Measurements from ENCODE around the gene CCDC47. TPM values are rescaled to one million over a fixed set of nuclear protein-coding genes. Genes with fewer than 3 reads are reported as not detected.

CCDC47 gene
- total RNA-seq, 2 experiments from 2014 or later = 91.6 to 93.5 TPM

- peak; percentile 74 for DNase-seq
- Mint-ChIP-seq H3K36me3 (peaks cover 54% of the 10 kb centered on the region), H3K9me3 (no peaks in the 10 kb centered on the region), H3K4me3 (peak overlapping the region; percentile 89), H3K27ac (peak overlapping the region; percentile 97), H3K4me1 (peaks cover 61% of the 10 kb centered on the region), H3K27me3 (no peaks in the 10 kb centered on the region)
Observed at GRCh38 chr17:63700528-63701455, 72.6 kb downstream of the CCDC47 start.

GRCh38 chr17:63699638-63700527, 73.5 kb downstream of the CCDC47 start, which contains the start of gene LIMD2:
LIMD2 (minus strand) TSS chr17:63700125; CDS start chr17:63699298, 827 bp downstream.
- peak within 1 kb of the TSS; percentile 97 for H3K27ac Mint-ChIP-seq
- H3K9me3 Mint-ChIP-seq = no peaks in the 10 kb centered on the region
- no peaks in the 10 kb centered on the region for H3K27me3 Mint-ChIP-seq
- H3K4me3 Mint-ChIP-seq = peak within 1 kb of the TSS; percentile 91
- peak; percentile 84 for DNase-seq
- H3K4me1 Mint-ChIP-seq = peaks cover 62% of the 10 kb centered on the region
- H3K36me3 Mint-ChIP-seq = peaks cover 59% of the 10 kb centered on the region

- Mint-ChIP-seq H3K4me1 (peaks cover 66% of the 10 kb centered on the region), H3K9me3 (no peaks in the 10 kb centered on the region), H3K36me3 (peaks cover 61% of the 10 kb centered on the region), H3K4me3 (peak overlapping the region; percentile 91), H3K27ac (peak overlapping the region; percentile 94), H3K27me3 (no peaks in the 10 kb centered on the region)
- peak; percentile 86 for DNase-seq
Observed at GRCh38 chr17:63698886-63699637, 74.3 kb downstream of the CCDC47 start.

- Mint-ChIP-seq H3K9me3 (no peaks in the 10 kb centered on the region), H3K36me3 (peaks cover 55% of the 10 kb centered on the region), H3K27me3 (no peaks in the 10 kb centered on the region), H3K27ac (peak overlapping the region; percentile 94), H3K4me1 (peaks cover 65% of the 10 kb centered on the region), H3K4me3 (peak overlapping the region; percentile 91)
- peak; percentile 47 for DNase-seq
Observed at GRCh38 chr17:63698381-63698885, 75.0 kb downstream of the CCDC47 start.

- Mint-ChIP-seq H3K4me1 (peaks cover 65% of the 10 kb centered on the region), H3K4me3 (peak overlapping the region; percentile 91), H3K9me3 (no peaks in the 10 kb centered on the region), H3K36me3 (peaks cover 50% of the 10 kb centered on the region), H3K27ac (peak overlapping the region; percentile 94), H3K27me3 (no peaks in the 10 kb centered on the region)
- DNase-seq = peak; percentile 80
Observed at GRCh38 chr17:63697341-63698286, 75.8 kb downstream of the CCDC47 start.

- H3K4me3 Mint-ChIP-seq = peak overlapping the region; percentile 91
- DNase-seq = peak; percentile 49
- peak overlapping the region; percentile 94 for H3K27ac Mint-ChIP-seq
- H3K9me3 Mint-ChIP-seq = no peaks in the 10 kb centered on the region
- no peaks in the 10 kb centered on the region for H3K27me3 Mint-ChIP-seq
- H3K4me1 Mint-ChIP-seq = peaks cover 57% of the 10 kb centered on the region
- peaks cover 41% of the 10 kb centered on the region for H3K36me3 Mint-ChIP-seq
Observed at GRCh38 chr17:63696381-63696961, 76.9 kb downstream of the CCDC47 start.

GRCh38 chr17:63695889-63696288, 77.5 kb downstream of the CCDC47 start:
- Mint-ChIP-seq H3K4me1 (peaks cover 55% of the 10 kb centered on the region), H3K27me3 (no peaks in the 10 kb centered on the region), H3K4me3 (peak overlapping the region; percentile 91), H3K27ac (peak overlapping the region; percentile 94), H3K36me3 (peaks cover 36% of the 10 kb centered on the region), H3K9me3 (no peaks in the 10 kb centered on the region)
- DNase-seq = no peak

Other genes starting within 250 kb of the CCDC47 start
- 10 to 100 TPM; 92.1 to 95.1 TPM for gene DCAF7, start 223.1 kb downstream of the CCDC47 start, total RNA-seq
- 10 to 100 TPM; 38.3 to 39.6 TPM for gene TACO1, start 172.7 kb downstream of the CCDC47 start, total RNA-seq
- 10 to 100 TPM; 20.1 to 20.8 TPM for gene MAP3K3, start 151.2 kb downstream of the CCDC47 start, total RNA-seq
- gene LIMD2, start 73.5 kb downstream of the CCDC47 start, total RNA-seq = 100 to 1,000 TPM; 173 to 179 TPM
- gene STRADA, start 31.8 kb downstream of the CCDC47 start, total RNA-seq = 10 to 100 TPM; 39.1 to 40.9 TPM
- gene DDX42, start 573 bp upstream of the CCDC47 start, total RNA-seq = 100 to 1,000 TPM; 105 to 107 TPM
- 100 to 1,000 TPM; 178 to 187 TPM for gene PSMC5, start 53.8 kb upstream of the CCDC47 start, total RNA-seq
- gene FTSJ3, start 54.1 kb upstream of the CCDC47 start, total RNA-seq = 10 to 100 TPM; 91.2 to 91.5 TPM
- gene SMARCD2, start 69.1 kb upstream of the CCDC47 start, total RNA-seq = 10 to 100 TPM; 91.6 to 93.5 TPM
- gene CSH2, start 100.1 kb upstream of the CCDC47 start, total RNA-seq = not detected
- gene GH2, start 108.3 kb upstream of the CCDC47 start, total RNA-seq = not detected
- gene CSH1, start 123.0 kb upstream of the CCDC47 start, total RNA-seq = not detected
- gene CSHL1, start 137.7 kb upstream of the CCDC47 start, total RNA-seq = not detected
- gene GH1, start 145.2 kb upstream of the CCDC47 start, total RNA-seq = not detected
- gene CD79B, start 158.7 kb upstream of the CCDC47 start, total RNA-seq = 10 to 100 TPM; 28.8 to 30.5 TPM
- gene SCN4A, start 199.3 kb upstream of the CCDC47 start, total RNA-seq = under 1 TPM; 0.14 to 0.31 TPM
- under 1 TPM; 0.36 to 0.93 TPM for gene PRR29, start 224.8 kb upstream of the CCDC47 start, total RNA-seq
- gene ICAM2, start 247.0 kb upstream of the CCDC47 start, total RNA-seq = 10 to 100 TPM; 52.9 to 54.5 TPM

Data from activated naive CD8-positive, alpha-beta T cell treated with anti-CD3 and anti-CD28 coated beads for 36 hours (primary cell).